SU-DHL-6 (cell line): Measurements from ENCODE around the gene ARL4D.

Experiments
- EZH2phosphoT487 ChIP-seq: fragments of 200-600 bp; sonication (generic), shearing (Covaris generic); conservative IDR thresholded peaks from 2 replicates; pipeline ENCODE4 v1.6.1; 2018; ENCODE audit warnings: mild to moderate bottlenecking, antibody characterized with exemption, low read length, moderate library complexity, mixed read lengths
- TF ChIP-seq, protein P1 (sequence below): fragments of 200-600 bp; sonication (generic); IDR thresholded peaks from one replicate; pipeline ENCODE4 v1.5.1; 2017; ENCODE audit warnings: antibody characterized with exemption, mild to moderate bottlenecking, low read length, moderate library complexity; ENCODE audit not compliant: insufficient read depth, poor library complexity, severe bottlenecking

DNA sequence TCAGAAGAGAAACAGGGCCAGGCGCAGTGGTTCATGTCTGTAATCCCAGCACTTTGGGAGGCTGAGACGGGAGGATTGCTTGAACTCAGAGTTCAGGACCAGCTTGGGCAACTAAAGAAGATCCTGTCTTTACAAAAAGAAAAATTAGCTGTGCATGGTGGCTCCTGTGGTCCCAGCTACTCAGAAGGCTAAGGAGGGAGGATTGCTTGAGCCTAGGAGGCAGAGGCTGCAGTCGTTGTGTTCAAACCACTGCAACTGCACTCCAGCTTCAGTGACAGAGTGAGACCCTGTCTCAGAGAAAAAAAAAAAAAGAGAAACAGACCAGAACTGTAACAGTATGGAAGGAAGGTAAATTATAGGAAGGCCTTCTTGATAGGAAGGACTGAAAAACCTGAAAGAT, 10.3 kb downstream of the ARL4D start:
- TF ChIP-seq, protein P1, sequence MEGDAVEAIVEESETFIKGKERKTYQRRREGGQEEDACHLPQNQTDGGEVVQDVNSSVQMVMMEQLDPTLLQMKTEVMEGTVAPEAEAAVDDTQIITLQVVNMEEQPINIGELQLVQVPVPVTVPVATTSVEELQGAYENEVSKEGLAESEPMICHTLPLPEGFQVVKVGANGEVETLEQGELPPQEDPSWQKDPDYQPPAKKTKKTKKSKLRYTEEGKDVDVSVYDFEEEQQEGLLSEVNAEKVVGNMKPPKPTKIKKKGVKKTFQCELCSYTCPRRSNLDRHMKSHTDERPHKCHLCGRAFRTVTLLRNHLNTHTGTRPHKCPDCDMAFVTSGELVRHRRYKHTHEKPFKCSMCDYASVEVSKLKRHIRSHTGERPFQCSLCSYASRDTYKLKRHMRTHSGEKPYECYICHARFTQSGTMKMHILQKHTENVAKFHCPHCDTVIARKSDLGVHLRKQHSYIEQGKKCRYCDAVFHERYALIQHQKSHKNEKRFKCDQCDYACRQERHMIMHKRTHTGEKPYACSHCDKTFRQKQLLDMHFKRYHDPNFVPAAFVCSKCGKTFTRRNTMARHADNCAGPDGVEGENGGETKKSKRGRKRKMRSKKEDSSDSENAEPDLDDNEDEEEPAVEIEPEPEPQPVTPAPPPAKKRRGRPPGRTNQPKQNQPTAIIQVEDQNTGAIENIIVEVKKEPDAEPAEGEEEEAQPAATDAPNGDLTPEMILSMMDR = no peak
- TF ChIP-seq EZH2phosphoT487 = no peak
